ENCODE results near the gene SLC25A30. TPM values are rescaled to one million over a fixed set of nuclear protein-coding genes. Genes with fewer than 3 reads are reported as not detected.

The SLC25A30 gene
- total RNA-seq, 1 donor from 2014 or later = 13.4 TPM

- Mint-ChIP-seq H3K9me3 (ENCODE audit: low read depth) (no peaks in the 10 kb centered on the region), H3K4me1 (ENCODE audit: low read depth) (peaks cover 25% of the 10 kb centered on the region), H3K36me3 (ENCODE audit: low read depth) (no peaks in the 10 kb centered on the region), H3K27me3 (ENCODE audit: low read depth) (peaks cover 6% of the 10 kb centered on the region), H3K27ac (ENCODE audit: unreplicated experiment) (no peak overlapping the region), H3K4me3 (ENCODE audit: unreplicated experiment) (no peak overlapping the region)
- no peak for TF ChIP-seq CTCF (IDR thresholded peaks at IDR 0.05)
- no peak for DNase-seq (ENCODE audit: low spot score)
These were observed 28.0 kb upstream of the SLC25A30 start for GRCh38 chr13:45446181-45446580.

DNA sequence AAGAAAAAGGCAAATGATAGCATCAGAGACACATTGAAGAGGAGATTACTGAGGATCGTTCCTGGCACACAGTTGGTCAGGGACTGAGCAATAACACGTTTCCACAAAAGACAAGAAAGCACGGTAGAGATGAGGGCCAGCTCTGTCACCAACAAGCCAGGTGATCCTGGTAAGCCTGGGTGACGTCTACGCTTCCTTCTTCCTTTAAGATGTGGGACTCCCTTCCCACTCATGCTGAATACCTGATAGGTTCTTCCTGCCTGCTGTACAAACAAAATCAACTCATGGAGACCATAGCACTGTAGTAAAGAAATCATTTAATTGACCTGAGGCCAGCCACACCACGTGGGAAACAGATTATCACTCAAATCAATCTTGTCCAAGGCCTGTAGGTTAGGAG is 26.9 kb upstream of the SLC25A30 start:
- no peak overlapping the region for H3K4me3 Mint-ChIP-seq (ENCODE audit: unreplicated experiment)
- H3K27me3 Mint-ChIP-seq (ENCODE audit: low read depth) = peaks cover 6% of the 10 kb centered on the region
- no peak overlapping the region for H3K27ac Mint-ChIP-seq (ENCODE audit: unreplicated experiment)
- H3K9me3 Mint-ChIP-seq (ENCODE audit: low read depth) = no peaks in the 10 kb centered on the region
- H3K4me1 Mint-ChIP-seq (ENCODE audit: low read depth) = peaks cover 36% of the 10 kb centered on the region
- DNase-seq (ENCODE audit: low spot score) = no peak
- TF ChIP-seq CTCF (IDR thresholded peaks at IDR 0.05) = no peak
- H3K36me3 Mint-ChIP-seq (ENCODE audit: low read depth) = no peaks in the 10 kb centered on the region

- Mint-ChIP-seq H3K27me3 (ENCODE audit: low read depth) (peaks cover 6% of the 10 kb centered on the region), H3K36me3 (ENCODE audit: low read depth) (no peaks in the 10 kb centered on the region), H3K9me3 (ENCODE audit: low read depth) (no peaks in the 10 kb centered on the region), H3K27ac (ENCODE audit: unreplicated experiment) (peak overlapping the region; percentile 18), H3K4me3 (ENCODE audit: unreplicated experiment) (no peak overlapping the region), H3K4me1 (ENCODE audit: low read depth) (peaks cover 37% of the 10 kb centered on the region)
- DNase-seq (ENCODE audit: low spot score) = no peak
- peak; percentile 61 for TF ChIP-seq CTCF (IDR thresholded peaks at IDR 0.05)
These were observed 23.5 kb upstream of the SLC25A30 start for GRCh38 chr13:45441633-45442032.

- Mint-ChIP-seq H3K36me3 (ENCODE audit: low read depth) (no peaks in the 10 kb centered on the region), H3K4me1 (ENCODE audit: low read depth) (peaks cover 32% of the 10 kb centered on the region), H3K27ac (ENCODE audit: unreplicated experiment) (peak overlapping the region; percentile 75), H3K27me3 (ENCODE audit: low read depth) (peaks cover 6% of the 10 kb centered on the region), H3K4me3 (ENCODE audit: unreplicated experiment) (no peak overlapping the region), H3K9me3 (ENCODE audit: low read depth) (no peaks in the 10 kb centered on the region)
- DNase-seq (ENCODE audit: low spot score) = no peak
- no peak for TF ChIP-seq CTCF (IDR thresholded peaks at IDR 0.05)
These were observed 21.7 kb upstream of the SLC25A30 start for GRCh38 chr13:45439781-45440462.

GRCh38 chr13:45439008-45439407 is 20.8 kb upstream of the SLC25A30 start:
- Mint-ChIP-seq H3K4me3 (ENCODE audit: unreplicated experiment) (no peak overlapping the region), H3K36me3 (ENCODE audit: low read depth) (no peaks in the 10 kb centered on the region), H3K9me3 (ENCODE audit: low read depth) (no peaks in the 10 kb centered on the region), H3K4me1 (ENCODE audit: low read depth) (peaks cover 32% of the 10 kb centered on the region), H3K27ac (ENCODE audit: unreplicated experiment) (no peak overlapping the region), H3K27me3 (ENCODE audit: low read depth) (peaks cover 4% of the 10 kb centered on the region)
- no peak for DNase-seq (ENCODE audit: low spot score)
- TF ChIP-seq CTCF (IDR thresholded peaks at IDR 0.05) = no peak
